ENCODE measurements around the gene TVP23A. TPM values are rescaled to one million over a fixed set of nuclear protein-coding genes. Genes with fewer than 3 reads are reported as not detected.

Gene TVP23A
- total RNA-seq, 1 experiment from 2014 or later = not detected

- BruUV-seq (replicated peaks) = TSS peak; percentile 76
- no peak for TF ChIP-seq CTCF (IDR thresholded peaks at IDR 0.05; ENCODE audit: unreplicated experiment)
- POLR2A ChIA-PET = interaction anchor here (0.6 to 1.5 kb wide), 11 partner anchors 15 to 1876 kb away, joined by 3 to 8 read pairs (median 3); partner anchors contain the start of genes CARHSP1 and DEXI
- peaks cover 21% of the 10 kb centered on the region for H3K36me3 Mint-ChIP-seq (ENCODE audit: insufficient read depth, unreplicated experiment)
- H3K27me3 Mint-ChIP-seq (ENCODE audit: insufficient read depth, unreplicated experiment) = no peaks in the 10 kb centered on the region
- H3K27ac Mint-ChIP-seq (ENCODE audit: low read depth, unreplicated experiment) = peak overlapping the region; percentile 100
- H3K4me1 Mint-ChIP-seq (ENCODE audit: insufficient read depth, unreplicated experiment) = peaks cover 16% of the 10 kb centered on the region
- intact Hi-C loops (cut with micrococcal nuclease) = loop anchor here (2.0 to 5.0 kb wide), 2 partner anchors 133 to 174 kb away; partner anchors contain the start of gene CIITA
- CTCF ChIA-PET = interaction anchor here (0.6 to 3.3 kb wide), 10 partner anchors 13 to 1603 kb away, joined by 3 to 31 read pairs (median 4); no protein-coding TSS in a partner anchor
- H3K4me3 Mint-ChIP-seq (ENCODE audit: unreplicated experiment) = peak overlapping the region; percentile 95
- DNase-seq (ENCODE audit: unreplicated experiment) = no peak
- no peaks in the 10 kb centered on the region for H3K9me3 Mint-ChIP-seq (ENCODE audit: unreplicated experiment)
These were observed 74.1 kb downstream of the TVP23A start for GRCh38 chr16:10744370-10745030.

- peaks cover 15% of the 10 kb centered on the region for H3K36me3 Mint-ChIP-seq (ENCODE audit: insufficient read depth, unreplicated experiment)
- intact Hi-C loops (cut with micrococcal nuclease) = loop anchor here (2.0 to 5.0 kb wide), 2 partner anchors 134 to 175 kb away; partner anchors contain the start of gene CIITA
- no peaks in the 10 kb centered on the region for H3K27me3 Mint-ChIP-seq (ENCODE audit: insufficient read depth, unreplicated experiment)
- TSS peak; percentile 83 for BruUV-seq (replicated peaks)
- no peaks in the 10 kb centered on the region for H3K9me3 Mint-ChIP-seq (ENCODE audit: unreplicated experiment)
- peak within 1 kb of the TSS; percentile 100 for H3K27ac Mint-ChIP-seq (ENCODE audit: low read depth, unreplicated experiment)
- POLR2A ChIA-PET = interaction anchor here (0.5 to 1.5 kb wide), 11 partner anchors 14 to 199 kb away, joined by 3 to 8 read pairs (median 3); partner anchors contain the start of genes CIITA and DEXI
- H3K4me3 Mint-ChIP-seq (ENCODE audit: unreplicated experiment) = peak within 1 kb of the TSS; percentile 95
- DNase-seq (ENCODE audit: unreplicated experiment) = peak; percentile 98
- CTCF ChIA-PET = interaction anchor here (0.6 to 3.3 kb wide), 9 partner anchors 13 to 518 kb away, joined by 3 to 31 read pairs (median 4); partner anchors contain the start of gene CIITA
- H3K4me1 Mint-ChIP-seq (ENCODE audit: insufficient read depth, unreplicated experiment) = peaks cover 16% of the 10 kb centered on the region
- TF ChIP-seq CTCF (IDR thresholded peaks at IDR 0.05; ENCODE audit: unreplicated experiment) = no peak
These were observed 74.8 kb downstream of the TVP23A start, which contains the start of gene NUBP1 for GRCh38 chr16:10743610-10744369. NUBP1 (plus strand) TSS chr16:10743842; CDS start chr16:10743864, 22 bp downstream.

GRCh38 chr16:10743227-10743609 lies 75.4 kb downstream of the TVP23A start:
- ChIA-PET POLR2A (interaction anchor here (0.5 to 1.5 kb wide), 4 partner anchors 85 to 199 kb away, joined by 3 to 5 read pairs (median 4); partner anchors contain the start of genes CIITA and DEXI), CTCF (interaction anchor here (0.7 to 3.3 kb wide), 4 partner anchors 134 to 229 kb away, joined by 3 to 31 read pairs (median 8); partner anchors contain the start of gene CIITA)
- Mint-ChIP-seq H3K4me1 (ENCODE audit: insufficient read depth, unreplicated experiment) (peaks cover 16% of the 10 kb centered on the region), H3K4me3 (ENCODE audit: unreplicated experiment) (peak overlapping the region; percentile 95), H3K27ac (ENCODE audit: low read depth, unreplicated experiment) (peak overlapping the region; percentile 100), H3K27me3 (ENCODE audit: insufficient read depth, unreplicated experiment) (no peaks in the 10 kb centered on the region), H3K9me3 (ENCODE audit: unreplicated experiment) (no peaks in the 10 kb centered on the region), H3K36me3 (ENCODE audit: insufficient read depth, unreplicated experiment) (peaks cover 9% of the 10 kb centered on the region)
- no TSS peak for BruUV-seq (replicated peaks)
- intact Hi-C loops (cut with micrococcal nuclease) = loop anchor here (5.0 kb wide), 1 partner anchor 134 kb away; the partner anchor contains the start of gene CIITA
- no peak for DNase-seq (ENCODE audit: unreplicated experiment)
- TF ChIP-seq CTCF (IDR thresholded peaks at IDR 0.05; ENCODE audit: unreplicated experiment) = no peak
